Cerebellar nuclear complex (tissue), 1 donor: ENCODE measurements around the gene ITPR3.
"Not testable (repeated sequence)": the region's sequence is repeated elsewhere in the genome, so short reads cannot be mapped to it uniquely, and the experiment has no call there.

ENCODE experiments used
- DNase-seq, 2 experiments: peaks; one replicate each; lab custom pipeline; 2025; lab: John Stamatoyannopoulos, UW

Gene ITPR3

DNA sequence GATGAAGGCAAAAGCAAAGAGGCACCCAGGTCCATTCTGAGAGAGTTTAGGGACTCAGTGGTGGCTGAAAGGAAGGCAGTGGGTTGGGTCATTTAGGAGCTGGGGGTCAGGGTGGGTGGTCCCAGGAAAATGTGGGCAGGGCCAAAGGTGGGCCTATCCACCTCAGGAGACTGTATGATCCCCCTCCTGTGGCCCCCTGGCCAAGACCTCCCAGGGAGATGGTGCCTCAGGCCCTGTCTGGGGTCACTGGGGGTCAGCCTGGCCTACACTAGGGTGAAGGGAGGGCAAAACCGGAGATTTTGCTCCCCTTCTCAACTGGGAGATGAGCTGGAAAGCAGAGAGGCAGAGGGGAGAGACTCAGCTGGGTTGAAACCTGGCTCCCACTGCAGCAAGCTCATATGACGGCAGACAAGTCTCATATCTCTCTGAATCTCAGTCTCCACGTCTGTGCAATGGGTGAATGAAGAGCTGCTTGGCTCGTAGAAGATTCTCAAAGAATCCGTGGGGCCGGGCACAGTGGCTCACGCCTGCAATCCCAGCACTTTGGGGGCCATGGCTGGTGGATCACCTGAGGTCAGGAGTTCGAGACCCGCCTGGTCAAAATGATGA, 29.6 kb upstream of the ITPR3 start:
- DNase-seq = no peak

- no peak for DNase-seq
These were observed 28.9 kb upstream of the ITPR3 start for GRCh38 chr6:33592280-33592594.

GRCh38 chr6:33592595-33593413, 28.3 kb upstream of the ITPR3 start:
- DNase-seq = no peak

DNA sequence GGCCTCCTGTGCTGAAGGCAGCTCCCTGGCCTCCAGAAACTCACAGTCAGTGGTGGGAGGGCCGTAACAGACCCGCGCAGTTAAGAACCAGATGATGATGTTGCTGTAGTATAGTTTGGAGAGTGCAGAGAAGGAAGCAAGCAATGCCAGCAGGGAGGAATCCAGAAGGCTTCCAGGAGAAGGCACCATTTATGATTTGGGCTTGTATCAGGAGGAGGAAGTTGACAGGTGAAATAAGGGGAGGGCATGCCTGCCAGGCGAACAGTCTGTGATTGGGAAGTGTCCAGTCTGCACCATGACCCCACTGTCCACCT, 27.8 kb upstream of the ITPR3 start:
- no peak for DNase-seq

DNA sequence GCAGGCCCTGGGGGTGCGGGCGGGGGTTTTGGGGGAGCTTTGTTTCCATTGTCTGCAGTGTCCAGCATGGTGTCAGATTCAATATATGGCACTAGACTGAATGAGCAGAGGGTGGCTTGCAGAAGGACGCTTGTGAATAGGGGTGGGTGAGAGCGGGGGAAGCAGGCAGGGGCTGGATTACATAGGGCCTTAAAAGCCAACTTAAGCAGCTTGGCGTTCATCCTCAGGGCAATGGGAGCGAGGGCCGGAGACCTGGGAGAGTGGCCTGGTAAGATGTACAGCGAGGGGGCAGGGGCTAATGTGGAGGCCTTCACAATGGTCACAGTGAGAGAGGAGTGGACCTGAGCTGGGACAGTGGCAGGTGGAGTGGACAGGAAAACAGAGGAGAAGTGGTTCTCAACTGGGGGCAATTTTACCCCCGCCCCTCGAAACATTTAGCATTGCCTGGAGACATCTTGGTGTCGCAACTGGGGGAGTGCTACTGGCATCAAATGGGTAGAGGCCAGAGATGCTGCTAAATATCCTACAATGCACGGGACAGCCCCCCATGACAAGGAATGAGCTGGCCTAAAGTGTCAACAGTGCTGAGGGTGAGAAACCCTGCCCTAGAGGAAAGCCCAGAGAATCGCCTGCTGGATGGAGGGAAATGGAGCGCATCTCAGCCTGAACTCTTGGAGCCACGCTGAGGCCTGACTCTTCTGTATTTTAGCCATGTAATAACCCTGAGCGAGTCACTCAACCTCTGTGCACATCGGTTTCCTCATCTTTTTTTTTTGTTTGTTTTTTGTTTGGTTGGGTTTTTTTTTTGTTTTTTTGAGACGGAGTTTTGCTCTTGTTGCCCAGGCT, 25.9 kb upstream of the ITPR3 start:
- DNase-seq = no peak

DNA sequence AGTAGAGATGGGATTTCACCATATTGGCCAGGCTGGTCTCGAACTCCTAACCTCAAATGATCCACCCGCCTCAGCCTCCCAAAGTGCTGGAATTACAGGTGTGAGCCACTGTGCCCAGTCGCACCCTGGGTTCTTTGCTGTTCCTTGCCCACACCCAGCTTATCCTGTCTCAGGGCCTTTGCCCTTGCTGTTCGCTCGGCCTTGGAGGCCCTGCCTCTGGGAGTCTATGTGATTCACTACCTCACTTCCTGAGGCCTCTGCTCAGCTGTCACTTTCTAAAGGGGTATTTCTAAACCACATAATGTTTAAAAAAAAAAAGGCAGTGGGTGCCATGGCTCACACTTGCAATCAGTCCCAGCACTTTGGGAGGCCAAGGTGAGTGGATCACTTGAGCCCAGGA, 24.2 kb upstream of the ITPR3 start:
- not testable (repeated sequence) for DNase-seq

DNA sequence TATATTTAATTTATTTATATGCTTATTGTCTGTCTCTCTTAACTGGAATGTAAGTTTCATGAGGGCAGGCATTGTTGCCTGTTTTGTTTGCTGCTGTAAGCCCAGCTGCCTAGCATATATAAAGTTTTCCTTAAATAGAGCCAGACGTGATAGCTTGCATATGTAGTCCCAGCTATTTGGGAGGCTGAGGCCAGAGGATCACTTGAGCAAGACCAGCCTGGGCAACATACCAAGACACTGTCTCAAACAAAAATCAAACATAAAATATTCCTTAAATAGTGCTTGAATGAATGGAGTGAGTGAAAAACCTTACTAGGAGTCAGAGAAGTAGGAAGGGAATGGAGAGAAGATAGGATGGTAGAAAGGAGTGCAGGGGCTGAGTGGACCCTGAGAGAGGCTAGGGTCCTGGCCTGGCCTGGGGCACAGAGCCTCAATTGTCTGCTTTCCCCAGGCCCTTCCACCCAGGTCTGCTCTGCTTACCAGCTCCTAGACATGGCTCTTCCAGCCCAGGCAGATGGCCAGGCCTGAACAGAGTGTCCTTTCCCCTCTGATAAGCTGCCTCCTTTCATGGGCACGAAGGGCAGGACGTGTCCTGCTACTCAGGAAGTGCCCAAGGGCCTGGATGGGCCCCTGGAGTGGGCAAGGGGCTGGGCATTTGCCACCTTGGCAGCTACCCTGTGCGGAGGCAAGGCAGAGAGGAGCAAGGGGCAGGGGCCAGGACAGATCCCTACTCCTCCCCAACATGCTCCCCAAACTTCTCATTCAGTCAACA, 23.4 kb upstream of the ITPR3 start:
- no peak for DNase-seq

GRCh38 chr6:33599413-33599938, 21.6 kb upstream of the ITPR3 start:
- DNase-seq = no peak

DNA sequence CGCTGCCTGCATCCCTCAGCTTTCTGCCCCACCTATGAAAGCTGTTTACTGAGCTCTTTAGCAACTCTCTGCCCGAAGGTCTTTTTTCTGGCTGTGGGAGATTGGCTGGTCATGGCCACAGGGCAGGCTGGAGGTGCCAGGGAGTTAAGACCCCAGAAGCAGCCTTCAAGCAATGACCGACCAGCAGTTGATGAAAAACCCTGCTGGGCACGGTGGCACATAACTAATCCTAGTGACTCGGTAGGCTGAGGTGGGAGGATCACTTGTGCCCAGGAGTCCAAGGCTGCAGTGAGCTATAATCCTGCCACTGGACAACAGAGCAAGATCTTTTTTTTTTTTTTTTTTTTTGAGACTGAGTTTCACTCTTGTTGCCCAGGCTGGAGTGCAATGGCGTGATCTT, 20.4 kb upstream of the ITPR3 start:
- DNase-seq = no peak

- no peak for DNase-seq
These were observed 18.9 kb upstream of the ITPR3 start for GRCh38 chr6:33602180-33602579.

GRCh38 chr6:33604941-33605854, 15.9 kb upstream of the ITPR3 start:
- no peak for DNase-seq

DNA sequence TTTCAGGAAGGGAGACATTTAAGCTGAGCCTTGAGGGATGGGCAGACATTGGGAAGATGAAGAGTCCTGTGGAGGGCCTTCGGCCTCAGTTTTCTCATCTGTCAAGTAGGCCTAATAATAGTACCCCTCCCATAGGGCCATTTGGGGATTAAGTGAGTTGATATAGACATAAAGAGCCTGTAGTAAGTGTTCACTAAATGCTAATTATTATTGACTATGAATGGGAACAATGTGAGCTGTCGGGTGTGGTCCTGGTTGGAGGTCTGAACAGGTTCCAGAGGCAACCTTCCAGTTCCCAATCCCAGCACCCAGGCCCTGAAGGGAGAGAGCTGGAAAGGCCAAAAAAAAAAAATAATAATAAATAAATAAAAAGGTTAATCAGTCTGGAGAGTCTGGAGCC, 14.5 kb upstream of the ITPR3 start:
- DNase-seq = no peak

GRCh38 chr6:33607126-33607783, 13.9 kb upstream of the ITPR3 start:
- no peak for DNase-seq

GRCh38 chr6:33607784-33608161, 13.3 kb upstream of the ITPR3 start:
- no peak for DNase-seq

DNA sequence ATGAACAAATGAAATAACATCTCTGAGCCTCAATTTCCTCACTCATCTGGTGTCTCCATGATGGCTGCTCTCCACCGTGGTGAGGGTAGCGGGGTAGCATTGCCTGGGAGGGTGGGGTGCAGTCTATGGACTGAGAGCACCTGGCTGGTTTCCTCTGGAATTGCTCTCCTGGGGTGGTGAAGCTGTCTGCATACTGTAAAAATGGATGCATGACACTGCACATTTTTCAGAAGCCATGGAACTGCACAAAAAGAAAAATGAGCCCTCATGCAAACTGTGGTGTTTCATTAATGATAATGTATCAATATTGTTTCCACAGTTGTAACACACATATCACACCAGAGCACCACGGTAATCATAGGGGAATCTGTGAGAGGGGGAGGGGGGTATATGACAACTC, 12.1 kb upstream of the ITPR3 start:
- no peak for DNase-seq

- DNase-seq = no peak
These were observed 11.6 kb upstream of the ITPR3 start for GRCh38 chr6:33609528-33609927.

DNA sequence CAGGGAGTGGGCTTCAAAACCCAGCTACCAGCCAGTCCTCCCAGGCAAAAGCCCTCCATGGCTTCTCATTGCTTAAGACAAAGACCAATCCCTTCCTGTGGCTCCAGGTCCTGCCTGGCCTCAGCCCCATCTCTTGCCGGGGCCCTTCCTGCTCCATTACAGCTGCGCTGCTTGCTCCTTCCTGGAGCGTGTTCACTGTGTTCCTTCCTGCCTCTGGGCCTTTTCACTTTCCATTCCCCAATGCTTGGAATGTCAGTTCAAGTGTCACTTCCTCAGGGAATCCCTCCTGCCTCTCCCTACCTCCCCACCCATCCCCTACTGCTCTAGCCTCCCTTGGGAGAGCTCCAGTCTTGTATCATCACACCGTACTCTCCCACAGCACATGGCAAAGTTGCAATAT, 11.1 kb upstream of the ITPR3 start:
- no peak for DNase-seq

- no peak for DNase-seq
These were observed 10.1 kb upstream of the ITPR3 start for GRCh38 chr6:33610779-33611732.

- DNase-seq = no peak
These were observed 7.9 kb upstream of the ITPR3 start for GRCh38 chr6:33613146-33613794.
